WTC11 (cell line): ENCODE data around the gene MRPS6.

Experiments
- ATF6 ChIP-seq: sonication (generic); formaldehyde crosslinking; IDR thresholded peaks from 2 replicates; pipeline ENCODE4 v1.8.1; 2023; ENCODE audit warnings: mild to moderate bottlenecking, missing genetic modification reagents
- MAX ChIP-seq: sonication (generic); formaldehyde crosslinking; IDR thresholded peaks from 2 replicates; pipeline ENCODE4 v1.8.0; 2022; ENCODE audit warnings: mild to moderate bottlenecking, missing genetic modification reagents
- ZBTB21 ChIP-seq: sonication (generic); formaldehyde crosslinking; IDR thresholded peaks from 2 replicates; pipeline ENCODE4 v1.8.1; 2023; ENCODE audit warnings: mild to moderate bottlenecking, missing genetic modification reagents, borderline replicate concordance
- ZNF121 ChIP-seq: sonication (generic); formaldehyde crosslinking; IDR thresholded peaks from 2 replicates; pipeline ENCODE4 v1.8.0; 2023; ENCODE audit warnings: missing genetic modification reagents
- ZNF263 ChIP-seq: sonication (generic); formaldehyde crosslinking; IDR thresholded peaks from 2 replicates; pipeline ENCODE4 v1.8.1; 2022; ENCODE audit warnings: low read depth, mild to moderate bottlenecking, moderate library complexity, missing genetic modification reagents
- TF ChIP-seq, protein P1 (sequence below): sonication (generic); formaldehyde crosslinking; IDR thresholded peaks from 2 replicates; pipeline ENCODE4 v1.8.0; 2022; ENCODE audit warnings: mild to moderate bottlenecking, missing genetic modification reagents
- TF ChIP-seq, protein P2 (sequence below): fragments of 200-600 bp; IDR thresholded peaks from 2 replicates; pipeline ENCODE4 v1.8.0; 2022; ENCODE audit warnings: antibody characterized with exemption
- TF ChIP-seq, protein P3 (sequence below): sonication (generic); formaldehyde crosslinking; IDR thresholded peaks from 2 replicates; pipeline ENCODE4 v1.8.1; 2022; ENCODE audit warnings: mild to moderate bottlenecking, missing genetic modification reagents, moderate library complexity, borderline replicate concordance
- TF ChIP-seq, protein P4 (sequence below): sonication (generic); formaldehyde crosslinking; IDR thresholded peaks from 2 replicates; pipeline ENCODE4 v1.8.1; 2022; ENCODE audit warnings: low read depth, mild to moderate bottlenecking, moderate library complexity, missing genetic modification reagents, borderline replicate concordance

DNA sequence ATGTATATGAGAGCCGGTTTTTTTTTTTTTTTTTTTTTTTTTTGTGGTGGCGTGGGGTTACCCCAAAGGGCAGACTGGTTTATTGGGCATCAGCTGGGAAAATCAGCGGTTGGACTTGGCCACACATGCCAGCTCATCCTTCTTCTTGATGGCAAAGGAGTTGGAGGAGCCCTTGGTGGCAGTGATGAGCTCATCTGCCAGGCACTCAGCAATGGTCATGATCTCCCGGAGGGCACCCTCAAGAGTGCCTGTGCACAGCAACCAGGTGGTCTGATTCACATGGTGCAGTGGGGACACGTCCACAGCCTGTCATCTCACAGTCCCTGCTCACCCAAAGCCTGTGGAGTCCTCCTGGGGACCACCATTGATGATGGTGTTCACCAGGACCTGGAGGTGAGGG is 62.0 kb downstream of the MRPS6 start:
- TF ChIP-seq, protein P1, sequence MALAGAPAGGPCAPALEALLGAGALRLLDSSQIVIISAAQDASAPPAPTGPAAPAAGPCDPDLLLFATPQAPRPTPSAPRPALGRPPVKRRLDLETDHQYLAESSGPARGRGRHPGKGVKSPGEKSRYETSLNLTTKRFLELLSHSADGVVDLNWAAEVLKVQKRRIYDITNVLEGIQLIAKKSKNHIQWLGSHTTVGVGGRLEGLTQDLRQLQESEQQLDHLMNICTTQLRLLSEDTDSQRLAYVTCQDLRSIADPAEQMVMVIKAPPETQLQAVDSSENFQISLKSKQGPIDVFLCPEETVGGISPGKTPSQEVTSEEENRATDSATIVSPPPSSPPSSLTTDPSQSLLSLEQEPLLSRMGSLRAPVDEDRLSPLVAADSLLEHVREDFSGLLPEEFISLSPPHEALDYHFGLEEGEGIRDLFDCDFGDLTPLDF: no peak
- TF ChIP-seq, protein P2, sequence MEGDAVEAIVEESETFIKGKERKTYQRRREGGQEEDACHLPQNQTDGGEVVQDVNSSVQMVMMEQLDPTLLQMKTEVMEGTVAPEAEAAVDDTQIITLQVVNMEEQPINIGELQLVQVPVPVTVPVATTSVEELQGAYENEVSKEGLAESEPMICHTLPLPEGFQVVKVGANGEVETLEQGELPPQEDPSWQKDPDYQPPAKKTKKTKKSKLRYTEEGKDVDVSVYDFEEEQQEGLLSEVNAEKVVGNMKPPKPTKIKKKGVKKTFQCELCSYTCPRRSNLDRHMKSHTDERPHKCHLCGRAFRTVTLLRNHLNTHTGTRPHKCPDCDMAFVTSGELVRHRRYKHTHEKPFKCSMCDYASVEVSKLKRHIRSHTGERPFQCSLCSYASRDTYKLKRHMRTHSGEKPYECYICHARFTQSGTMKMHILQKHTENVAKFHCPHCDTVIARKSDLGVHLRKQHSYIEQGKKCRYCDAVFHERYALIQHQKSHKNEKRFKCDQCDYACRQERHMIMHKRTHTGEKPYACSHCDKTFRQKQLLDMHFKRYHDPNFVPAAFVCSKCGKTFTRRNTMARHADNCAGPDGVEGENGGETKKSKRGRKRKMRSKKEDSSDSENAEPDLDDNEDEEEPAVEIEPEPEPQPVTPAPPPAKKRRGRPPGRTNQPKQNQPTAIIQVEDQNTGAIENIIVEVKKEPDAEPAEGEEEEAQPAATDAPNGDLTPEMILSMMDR: no peak
- TF ChIP-seq ATF6 (CRISPR knock-in tag): no peak
- TF ChIP-seq ZNF263 (CRISPR knock-in tag): no peak
- TF ChIP-seq ZNF121 (CRISPR knock-in tag): no peak
- TF ChIP-seq, protein P3, sequence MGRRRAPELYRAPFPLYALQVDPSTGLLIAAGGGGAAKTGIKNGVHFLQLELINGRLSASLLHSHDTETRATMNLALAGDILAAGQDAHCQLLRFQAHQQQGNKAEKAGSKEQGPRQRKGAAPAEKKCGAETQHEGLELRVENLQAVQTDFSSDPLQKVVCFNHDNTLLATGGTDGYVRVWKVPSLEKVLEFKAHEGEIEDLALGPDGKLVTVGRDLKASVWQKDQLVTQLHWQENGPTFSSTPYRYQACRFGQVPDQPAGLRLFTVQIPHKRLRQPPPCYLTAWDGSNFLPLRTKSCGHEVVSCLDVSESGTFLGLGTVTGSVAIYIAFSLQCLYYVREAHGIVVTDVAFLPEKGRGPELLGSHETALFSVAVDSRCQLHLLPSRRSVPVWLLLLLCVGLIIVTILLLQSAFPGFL: no peak
- no peak for TF ChIP-seq MAX (CRISPR knock-in tag)
- no peak for TF ChIP-seq ZBTB21
- TF ChIP-seq, protein P4, sequence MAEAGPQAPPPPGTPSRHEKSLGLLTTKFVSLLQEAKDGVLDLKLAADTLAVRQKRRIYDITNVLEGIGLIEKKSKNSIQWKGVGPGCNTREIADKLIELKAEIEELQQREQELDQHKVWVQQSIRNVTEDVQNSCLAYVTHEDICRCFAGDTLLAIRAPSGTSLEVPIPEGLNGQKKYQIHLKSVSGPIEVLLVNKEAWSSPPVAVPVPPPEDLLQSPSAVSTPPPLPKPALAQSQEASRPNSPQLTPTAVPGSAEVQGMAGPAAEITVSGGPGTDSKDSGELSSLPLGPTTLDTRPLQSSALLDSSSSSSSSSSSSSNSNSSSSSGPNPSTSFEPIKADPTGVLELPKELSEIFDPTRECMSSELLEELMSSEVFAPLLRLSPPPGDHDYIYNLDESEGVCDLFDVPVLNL (CRISPR knock-in tag): no peak
